HG02623 (cell line): ENCODE data around the gene NAT16.

Experiments
- ATAC-seq: cut with Tn5 transposase; IDR thresholded peaks from one replicate; pipeline ENCODE4 v1.9.1; 2021; ENCODE audit warnings: moderate library complexity; ENCODE audit not compliant: unreplicated experiment

The NAT16 gene

GRCh38 chr7:101172005-101172853 lies 7.9 kb downstream of the NAT16 start:
- no peak for ATAC-seq

- no peak for ATAC-seq
Observed at GRCh38 chr7:101171442-101171837, 8.7 kb downstream of the NAT16 start.

GRCh38 chr7:101170617-101171441 lies 9.3 kb downstream of the NAT16 start:
- no peak for ATAC-seq

- ATAC-seq: no peak
Observed at GRCh38 chr7:101169838-101170551, 10.1 kb downstream of the NAT16 start.

- ATAC-seq: no peak
Observed at GRCh38 chr7:101169110-101169837, 10.8 kb downstream of the NAT16 start.

- no peak for ATAC-seq
Observed at GRCh38 chr7:101168412-101169049, 11.6 kb downstream of the NAT16 start.

- ATAC-seq: no peak
Observed at GRCh38 chr7:101167645-101168411, 12.3 kb downstream of the NAT16 start.

- ATAC-seq: no peak
Observed at GRCh38 chr7:101166909-101167644, 13.0 kb downstream of the NAT16 start.

GRCh38 chr7:101166648-101166908 lies 13.5 kb downstream of the NAT16 start:
- no peak for ATAC-seq

GRCh38 chr7:101165958-101166647 lies 14.0 kb downstream of the NAT16 start:
- ATAC-seq: no peak

GRCh38 chr7:101165075-101165957 lies 14.8 kb downstream of the NAT16 start, which contains the start of gene VGF:
Gene VGF (minus strand): TSS chr7:101165569. CDS start chr7:101164843, 726 bp downstream.
- peak; percentile 64 for ATAC-seq

- ATAC-seq: no peak
Observed at GRCh38 chr7:101164071-101164840, 15.8 kb downstream of the NAT16 start.

GRCh38 chr7:101163279-101164070 lies 16.6 kb downstream of the NAT16 start:
- no peak for ATAC-seq

GRCh38 chr7:101162551-101163278 lies 17.4 kb downstream of the NAT16 start:
- no peak for ATAC-seq
